GM12864 (cell line): ENCODE measurements around the gene SNX10.

Source experiments
- DNase-seq: peaks from one replicate; pipeline ENCODE4 v3.0.0-alpha.2; 2011; ENCODE audit warnings: low read depth
- H3K4me3 ChIP-seq: 2 replicates; pipeline ENCODE4 v1.5.1; 2011; ENCODE audit warnings: mild to moderate bottlenecking, low read depth, low read length, control low read depth
- TF ChIP-seq, protein P1 (sequence below): IDR thresholded peaks from 2 replicates; pipeline ENCODE4 v1.5.1; 2011; ENCODE audit warnings: low read depth, mild to moderate bottlenecking, moderate library complexity, low read length, control low read depth, inconsistent platforms; ENCODE audit errors: missing control alignments

Gene SNX10

DNA sequence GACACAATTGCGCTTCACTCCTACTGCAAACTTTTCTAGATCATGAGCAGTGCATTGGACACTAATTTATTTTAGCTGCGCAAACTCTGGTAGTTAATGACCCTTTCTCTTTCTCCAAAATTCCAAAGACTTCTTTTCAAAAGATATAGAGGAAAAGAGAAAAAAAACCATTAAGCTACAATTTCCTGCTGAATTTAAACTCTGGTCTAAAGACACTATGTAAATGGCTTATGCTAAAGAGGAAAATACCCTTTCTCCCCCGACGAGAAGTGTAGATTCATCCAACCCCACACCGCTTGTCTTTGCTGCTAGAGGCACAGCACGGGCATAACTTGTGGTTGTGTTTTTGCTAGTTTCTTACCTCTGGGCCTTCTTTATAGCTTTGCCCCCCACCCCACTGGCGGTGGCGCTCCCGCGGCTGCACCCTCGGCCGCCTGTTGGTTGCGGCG is 84.1 kb downstream of the SNX10 start:
- H3K4me3 ChIP-seq = peak overlapping the region; percentile 17; the same call in 1 of the 2 replicates

DNA sequence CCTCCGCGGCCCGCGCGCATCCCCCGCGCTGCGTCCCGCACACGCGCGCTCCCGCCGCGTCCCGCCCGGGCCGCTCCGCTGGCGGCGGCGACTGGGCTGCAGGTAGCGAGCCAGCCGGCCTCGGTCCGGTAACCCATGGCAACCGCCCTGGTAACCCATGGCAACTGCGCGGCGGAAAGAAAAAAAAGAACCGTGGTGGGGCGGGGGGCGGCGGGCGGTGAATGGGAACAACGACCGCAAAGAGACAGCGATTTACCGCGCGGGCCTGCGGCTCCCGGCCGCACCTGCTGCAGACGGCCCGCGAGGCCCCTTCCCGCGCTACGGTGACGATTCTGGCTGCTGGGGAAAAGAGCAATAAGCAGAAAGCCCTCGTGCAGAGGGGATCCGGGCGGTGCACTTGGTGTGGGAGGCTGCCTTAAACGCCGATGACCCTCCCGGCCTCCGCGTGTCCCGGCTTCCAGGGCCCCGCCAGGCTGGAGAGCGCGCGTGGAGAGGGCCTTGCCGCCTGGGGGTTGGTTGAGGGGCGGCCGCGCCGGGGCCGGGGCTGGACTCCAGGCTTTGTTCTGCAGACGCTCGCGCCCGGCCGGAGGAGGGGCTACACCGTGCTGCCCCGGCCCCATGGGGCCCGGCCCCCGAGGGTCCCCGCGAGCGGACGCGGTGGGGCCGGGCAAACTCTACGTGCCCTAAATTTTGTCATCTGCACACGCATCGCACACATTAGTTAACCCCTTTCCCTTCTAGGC is 84.7 kb downstream of the SNX10 start:
- DNase-seq = no peak
- peak overlapping the region; percentile 59 for H3K4me3 ChIP-seq

More for the DNA sequence above, 84.1 kb downstream of the SNX10 start:
- TF ChIP-seq, protein P1, sequence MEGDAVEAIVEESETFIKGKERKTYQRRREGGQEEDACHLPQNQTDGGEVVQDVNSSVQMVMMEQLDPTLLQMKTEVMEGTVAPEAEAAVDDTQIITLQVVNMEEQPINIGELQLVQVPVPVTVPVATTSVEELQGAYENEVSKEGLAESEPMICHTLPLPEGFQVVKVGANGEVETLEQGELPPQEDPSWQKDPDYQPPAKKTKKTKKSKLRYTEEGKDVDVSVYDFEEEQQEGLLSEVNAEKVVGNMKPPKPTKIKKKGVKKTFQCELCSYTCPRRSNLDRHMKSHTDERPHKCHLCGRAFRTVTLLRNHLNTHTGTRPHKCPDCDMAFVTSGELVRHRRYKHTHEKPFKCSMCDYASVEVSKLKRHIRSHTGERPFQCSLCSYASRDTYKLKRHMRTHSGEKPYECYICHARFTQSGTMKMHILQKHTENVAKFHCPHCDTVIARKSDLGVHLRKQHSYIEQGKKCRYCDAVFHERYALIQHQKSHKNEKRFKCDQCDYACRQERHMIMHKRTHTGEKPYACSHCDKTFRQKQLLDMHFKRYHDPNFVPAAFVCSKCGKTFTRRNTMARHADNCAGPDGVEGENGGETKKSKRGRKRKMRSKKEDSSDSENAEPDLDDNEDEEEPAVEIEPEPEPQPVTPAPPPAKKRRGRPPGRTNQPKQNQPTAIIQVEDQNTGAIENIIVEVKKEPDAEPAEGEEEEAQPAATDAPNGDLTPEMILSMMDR = no peak
- no peak for DNase-seq

DNA sequence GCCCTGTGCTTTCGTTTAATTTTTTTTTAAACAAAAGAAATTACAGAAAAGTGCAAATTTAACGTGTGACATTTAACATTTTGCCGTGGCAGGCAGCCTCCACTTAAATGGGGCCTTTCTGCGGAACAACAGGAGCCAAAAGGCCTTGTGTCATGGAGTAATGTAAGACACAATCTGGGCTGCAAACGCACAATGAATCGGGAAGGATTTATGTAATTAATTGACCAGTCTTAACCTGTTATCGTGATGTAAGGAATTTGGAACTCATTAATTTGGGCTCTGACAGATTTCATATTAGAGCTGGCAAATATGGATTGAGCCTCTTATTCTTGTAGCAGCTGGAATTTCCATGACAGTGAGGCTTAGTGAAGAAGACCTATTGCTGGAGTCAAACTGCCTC is 86.4 kb downstream of the SNX10 start:
- no peak for DNase-seq
- H3K4me3 ChIP-seq = no peak overlapping the region
- TF ChIP-seq, protein P1 = no peak

More for the DNA sequence above, 84.7 kb downstream of the SNX10 start:
- TF ChIP-seq, protein P1 = no peak

DNA sequence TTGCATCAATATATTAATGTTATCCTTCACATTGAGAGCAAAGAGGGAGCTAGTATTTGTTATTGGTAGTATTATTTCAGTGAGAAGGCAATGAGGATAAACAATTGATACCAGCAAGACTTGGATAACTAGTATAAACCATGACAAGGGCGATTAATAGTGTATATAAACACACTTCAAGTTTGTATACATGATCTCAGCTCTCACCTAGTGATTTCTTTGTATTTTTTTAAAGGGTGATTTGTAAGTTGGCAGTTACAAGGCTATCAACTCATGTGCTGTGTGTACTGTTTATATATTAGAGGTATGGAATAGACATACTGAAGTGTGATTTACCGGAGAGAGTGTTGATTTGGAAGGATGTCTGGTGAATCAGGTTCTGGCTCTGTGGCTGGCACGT is 88.0 kb downstream of the SNX10 start:
- no peak overlapping the region for H3K4me3 ChIP-seq
- TF ChIP-seq, protein P1 = no peak
- no peak for DNase-seq

DNA sequence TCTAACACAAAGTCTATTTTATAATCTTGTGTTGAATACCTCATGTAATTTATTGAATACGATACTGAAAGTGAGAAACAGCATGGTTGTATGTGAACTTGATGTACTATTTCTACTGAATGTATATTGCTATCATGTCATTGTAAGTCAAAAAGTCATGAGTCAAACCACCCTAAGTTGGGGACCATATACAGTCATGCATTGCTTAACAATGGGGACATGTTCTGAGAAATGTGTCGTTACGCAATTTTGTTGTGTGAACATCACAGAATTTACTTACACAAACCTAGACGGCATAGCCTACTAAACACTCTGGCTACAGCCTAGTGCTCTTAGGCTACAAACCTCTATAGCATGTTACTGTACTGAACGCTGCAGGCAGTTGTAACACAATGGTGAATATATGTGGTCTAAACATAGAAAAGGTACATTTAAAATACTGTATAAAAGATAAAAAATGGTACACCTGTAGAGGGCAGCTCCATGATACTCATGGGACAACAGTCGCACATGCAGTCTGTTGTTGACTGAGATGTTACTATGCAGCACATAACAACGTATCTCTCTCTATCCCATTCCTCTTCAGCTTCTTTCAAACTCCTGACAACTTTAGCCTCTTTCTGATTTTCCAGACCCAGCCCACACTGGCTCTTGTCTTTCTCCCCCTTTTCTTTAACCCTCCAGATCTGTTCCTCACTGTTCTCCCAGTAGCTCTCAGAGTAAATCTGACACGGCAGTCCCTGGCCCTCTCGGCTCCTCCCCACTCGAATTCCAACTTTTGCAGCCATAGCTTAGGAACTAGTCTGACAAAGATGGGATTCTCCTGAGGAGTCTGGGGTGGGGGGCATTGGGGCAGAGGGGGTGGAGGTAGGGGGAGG is 90.1 kb downstream of the SNX10 start:
- DNase-seq = no peak
- TF ChIP-seq, protein P1 = no peak
- H3K4me3 ChIP-seq = no peak overlapping the region

DNA sequence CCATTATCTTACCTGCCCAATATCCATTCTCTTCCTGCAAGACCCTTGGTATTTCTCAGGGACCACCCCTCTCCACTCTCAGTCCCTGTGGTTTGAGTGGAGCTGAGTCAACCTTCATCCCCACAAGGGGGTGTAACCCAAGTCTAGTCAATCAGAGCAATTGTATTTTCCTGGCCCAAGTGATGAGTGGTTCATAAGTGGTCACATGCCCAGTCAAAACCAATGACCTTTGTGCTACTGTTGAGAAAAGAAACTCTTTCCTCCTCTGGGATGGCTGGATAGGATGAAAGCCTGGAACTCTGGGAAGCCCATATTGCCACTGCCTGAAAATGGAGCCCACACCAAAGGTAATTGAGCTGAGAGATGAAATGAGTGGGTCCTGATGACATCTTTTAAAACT is 93.6 kb downstream of the SNX10 start:
- no peak for DNase-seq
- H3K4me3 ChIP-seq = no peak overlapping the region
- TF ChIP-seq, protein P1 = no peak
